Colon (tissue), 2 donors: ENCODE measurements around the gene RASAL2.
"Not testable (repeated sequence)": the region's sequence is repeated elsewhere in the genome, so short reads cannot be mapped to it uniquely, and the experiment has no call there.

Experiments
- FAIRE-seq: peaks from 2 replicates; lab custom pipeline; 2012; peaks lifted over from hg19 to GRCh38; lab: Jason Lieb, UNC
- donor health status: control.
- donor health status: control.

The RASAL2 gene

GRCh38 chr1:178119628-178120027, 25.7 kb downstream of the RASAL2 start:
- FAIRE-seq = no peak

DNA sequence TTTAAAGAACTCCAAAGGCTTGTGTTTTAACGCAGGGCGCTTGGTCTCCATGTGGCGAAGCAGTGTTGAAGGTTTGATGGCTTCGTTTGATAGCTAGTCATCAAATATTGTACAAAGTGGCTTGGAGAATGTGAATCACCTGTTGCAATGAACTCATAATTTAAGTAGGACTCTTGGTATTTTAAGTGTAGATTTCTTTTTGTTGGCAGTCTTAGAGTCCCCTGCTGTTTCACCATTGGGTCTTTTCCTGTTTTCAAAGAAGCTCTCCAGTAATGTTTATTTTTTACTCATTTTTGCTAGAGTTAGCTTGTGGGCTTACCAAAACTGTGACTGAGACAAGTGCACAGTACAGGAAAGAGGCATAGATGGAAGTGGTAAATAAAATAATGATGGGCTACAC, 26.2 kb downstream of the RASAL2 start:
- FAIRE-seq = no peak

DNA sequence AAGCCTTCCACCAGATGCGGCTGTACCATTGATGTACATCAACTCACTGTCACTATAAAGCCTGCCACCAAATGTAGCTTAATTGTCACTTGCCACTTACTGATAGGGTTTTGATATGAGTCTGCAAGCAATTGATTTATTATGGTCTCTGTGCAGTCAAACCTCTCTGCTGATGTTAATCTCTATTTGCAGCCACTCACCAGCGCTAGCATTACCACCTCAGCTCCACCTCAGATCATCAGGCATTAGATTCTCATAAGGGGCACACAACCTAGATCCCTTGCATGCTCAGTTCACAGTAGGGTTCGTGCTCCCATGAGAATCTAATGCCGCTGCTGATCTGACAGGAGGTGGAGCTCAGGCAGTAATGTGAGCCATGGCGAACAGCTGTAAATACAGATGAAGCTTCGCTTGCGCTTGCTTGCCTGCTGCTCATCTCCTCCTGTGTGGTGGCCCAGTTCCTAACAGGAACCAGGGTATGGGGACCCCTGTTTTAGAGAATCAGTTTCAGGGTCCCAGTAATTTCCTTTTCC, 26.7 kb downstream of the RASAL2 start:
- FAIRE-seq = not testable (repeated sequence)

GRCh38 chr1:178121883-178122282, 28.0 kb downstream of the RASAL2 start:
- no peak for FAIRE-seq

- no peak for FAIRE-seq
Measured at GRCh38 chr1:178122283-178122682, 28.4 kb downstream of the RASAL2 start.

- no peak for FAIRE-seq
Measured at GRCh38 chr1:178124115-178124514, 30.2 kb downstream of the RASAL2 start.

DNA sequence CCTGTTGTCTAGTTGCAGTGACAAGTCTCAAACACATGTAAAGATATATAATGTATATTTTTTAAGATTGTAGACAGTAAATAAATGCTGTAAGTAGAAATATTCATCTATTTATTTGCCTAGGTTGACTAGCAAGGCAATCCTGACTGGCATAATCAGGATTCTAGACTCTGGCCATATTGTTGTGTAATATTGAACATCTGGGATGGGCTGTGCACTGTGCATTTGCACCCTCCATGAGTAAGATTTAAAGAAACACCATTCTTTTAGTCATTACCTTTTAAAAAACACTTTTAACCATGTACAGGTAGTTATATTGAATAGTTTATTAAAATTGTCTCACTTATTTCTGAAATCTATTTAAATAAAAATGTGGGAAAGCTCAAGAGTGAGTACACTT, 32.4 kb downstream of the RASAL2 start:
- no peak for FAIRE-seq

DNA sequence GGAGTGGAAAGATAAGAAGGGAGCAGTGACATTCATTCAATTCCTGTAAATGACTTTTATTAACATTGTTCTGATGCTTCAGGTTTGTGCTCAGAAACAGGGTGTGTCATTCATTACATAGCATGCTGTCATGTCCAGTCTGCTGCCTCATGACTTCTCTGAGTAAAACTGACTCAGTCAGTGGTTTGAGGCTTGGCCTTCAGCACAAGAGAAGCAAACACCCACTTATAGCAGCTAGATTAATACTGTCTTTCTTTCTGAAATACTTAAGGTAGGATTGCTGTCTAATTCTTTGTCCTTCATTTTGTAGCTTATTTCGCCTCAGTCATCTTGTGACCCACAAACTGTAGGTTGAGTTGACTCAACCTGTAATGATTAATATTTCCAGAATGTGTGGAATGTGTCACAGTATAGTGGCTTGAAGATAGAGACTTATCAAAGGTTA, 32.9 kb downstream of the RASAL2 start:
- no peak for FAIRE-seq

DNA sequence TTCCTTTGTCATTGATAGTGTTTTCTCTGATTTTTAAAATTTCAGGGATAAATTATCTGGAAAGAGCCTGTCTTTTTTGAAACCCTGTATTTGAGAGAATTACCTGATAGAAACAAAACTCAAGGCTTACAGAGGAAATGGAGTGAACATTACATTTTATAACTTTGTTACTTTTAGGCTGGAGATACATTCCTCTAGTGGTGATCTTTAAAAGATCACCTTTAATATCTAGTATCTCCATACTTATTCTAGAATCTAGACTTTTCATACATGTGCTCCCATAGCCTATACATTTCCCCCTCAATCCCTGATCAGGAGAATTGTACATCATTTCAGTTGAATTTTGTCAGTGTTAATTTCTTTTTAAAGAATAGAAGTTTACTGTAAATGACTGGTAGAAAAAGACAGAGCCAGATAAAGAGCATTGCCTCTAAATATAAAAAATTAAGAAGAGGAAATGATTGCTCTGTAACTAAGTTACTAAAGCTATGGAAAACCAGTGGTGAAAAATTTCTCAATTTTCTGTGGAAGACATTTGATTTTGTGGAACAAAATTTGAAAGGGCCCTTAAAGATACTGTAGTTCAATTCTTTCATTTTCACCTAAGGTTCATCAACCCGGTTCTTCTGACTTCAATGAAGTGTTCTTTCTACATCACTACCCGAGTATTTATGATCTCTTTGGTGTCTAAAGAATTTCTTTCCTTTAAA, 33.7 kb downstream of the RASAL2 start:
- no peak for FAIRE-seq

DNA sequence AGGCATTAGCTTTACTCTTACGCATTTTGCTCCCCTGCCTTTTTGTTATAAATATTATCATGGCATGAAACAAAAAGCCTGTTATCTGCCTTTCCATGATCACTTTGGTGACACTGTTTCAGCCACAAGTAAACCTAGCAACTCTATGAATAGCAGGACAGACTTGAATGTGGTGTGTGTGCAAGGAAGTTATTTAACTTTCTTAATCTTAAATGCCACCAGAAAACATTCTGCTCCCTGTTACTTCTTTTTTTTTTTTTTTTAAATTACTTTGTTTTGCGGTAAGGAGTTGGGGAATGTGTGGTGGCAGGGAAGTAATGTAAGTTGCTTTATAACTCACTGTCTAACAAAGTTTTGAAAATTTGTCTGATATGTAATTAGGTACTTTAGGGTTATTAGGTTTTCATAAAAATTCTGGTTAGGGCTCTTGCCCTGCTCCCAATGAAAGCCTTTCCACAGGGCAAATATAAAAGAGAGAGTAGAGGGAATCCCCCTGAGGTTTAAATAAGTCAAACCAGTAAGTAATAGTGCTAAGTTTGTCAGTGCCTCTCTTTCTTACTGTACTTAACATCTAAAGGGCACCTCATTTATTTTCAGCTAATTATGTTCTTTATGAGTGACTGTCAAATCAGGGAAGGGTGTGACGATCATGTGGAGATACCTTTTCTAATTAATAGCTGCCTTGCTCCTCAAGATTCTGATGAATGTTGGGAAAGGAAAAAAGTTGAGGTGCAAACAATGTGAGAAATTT, 39.5 kb downstream of the RASAL2 start:
- FAIRE-seq = no peak

- no peak for FAIRE-seq
Measured at GRCh38 chr1:178134061-178134460, 40.2 kb downstream of the RASAL2 start.

GRCh38 chr1:178137238-178137637, 43.3 kb downstream of the RASAL2 start:
- FAIRE-seq = no peak

DNA sequence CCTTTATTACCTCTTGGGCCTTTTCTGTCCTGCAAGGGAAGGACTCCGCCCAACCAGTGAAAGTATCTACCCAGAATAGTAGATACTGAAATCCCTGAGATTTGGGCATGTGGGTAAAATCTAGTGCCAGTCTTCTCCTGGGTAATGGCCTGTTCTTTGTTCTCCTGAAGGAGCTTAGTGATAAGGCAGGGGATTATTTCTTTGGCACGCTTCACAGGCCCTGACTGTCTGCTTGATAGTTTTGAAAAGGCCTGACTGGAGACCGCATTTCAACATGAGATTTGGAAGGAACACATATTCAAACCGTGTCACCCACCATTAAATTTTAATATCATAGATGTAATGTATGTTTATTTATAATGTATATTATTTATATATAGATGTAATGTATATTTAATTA, 48.9 kb downstream of the RASAL2 start:
- no peak for FAIRE-seq

DNA sequence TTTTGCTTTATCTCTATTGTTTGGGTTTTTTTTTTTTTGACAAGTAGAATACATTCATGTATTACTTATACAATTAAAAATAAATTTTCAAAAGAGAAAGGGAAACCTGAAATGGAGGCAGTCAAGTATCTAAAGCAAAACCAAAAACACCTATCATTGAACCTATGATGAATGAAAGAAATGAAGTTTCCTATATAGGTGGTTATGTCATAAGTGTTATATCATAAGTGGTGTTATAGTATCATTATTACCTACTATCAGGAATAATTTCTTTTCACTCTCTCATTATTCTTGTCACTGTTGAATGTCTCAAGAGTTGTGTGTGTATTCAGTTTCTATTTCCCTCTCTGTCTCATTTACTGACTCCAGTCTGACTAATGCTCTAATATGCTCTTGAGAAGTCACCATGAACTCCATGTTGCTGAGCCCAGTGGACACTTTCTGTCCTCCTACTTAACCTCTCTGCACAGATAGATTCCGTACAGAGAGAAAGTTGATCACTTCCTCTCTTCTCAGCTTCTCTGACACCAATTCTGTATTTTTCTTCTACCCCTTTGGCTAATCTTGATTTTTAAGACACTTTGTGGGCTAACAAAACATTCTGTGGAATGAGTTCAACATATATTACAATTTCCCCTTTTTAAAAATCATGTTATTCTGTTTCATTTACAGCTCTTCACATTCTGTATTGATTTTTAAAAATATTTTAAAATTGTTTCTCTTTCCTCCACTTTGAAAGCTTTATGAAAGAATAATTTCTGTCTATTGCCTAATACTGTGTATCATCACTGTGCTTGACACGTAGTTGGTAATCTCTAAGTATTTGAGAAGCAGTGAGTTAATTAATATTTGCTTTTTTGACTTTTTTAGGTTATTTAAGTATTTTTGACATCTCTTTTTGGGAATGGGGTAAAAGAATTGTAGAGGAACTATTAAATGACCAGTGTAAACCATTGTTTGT, 50.1 kb downstream of the RASAL2 start:
- peak; percentile 10 for FAIRE-seq

DNA sequence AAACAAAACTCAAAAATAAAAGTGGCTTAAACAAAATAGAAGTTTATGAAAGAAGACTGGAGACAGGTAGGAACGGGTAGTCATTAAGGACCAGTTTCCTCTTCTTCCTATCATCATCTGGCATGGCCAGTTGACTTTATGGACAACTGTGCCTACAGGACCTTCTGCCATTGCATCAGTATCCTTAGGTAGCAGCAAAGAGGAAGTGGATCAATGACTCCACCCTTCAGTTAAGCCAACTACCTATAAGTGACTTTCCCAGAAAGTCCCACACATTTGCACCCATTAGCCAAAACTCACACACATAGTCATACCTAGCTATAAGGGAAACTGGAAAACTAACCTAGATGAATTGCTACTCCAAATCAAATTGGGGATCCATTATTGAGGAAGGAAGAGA, 51.7 kb downstream of the RASAL2 start:
- FAIRE-seq = no peak

GRCh38 chr1:178146436-178146835, 52.5 kb downstream of the RASAL2 start:
- FAIRE-seq = no peak

DNA sequence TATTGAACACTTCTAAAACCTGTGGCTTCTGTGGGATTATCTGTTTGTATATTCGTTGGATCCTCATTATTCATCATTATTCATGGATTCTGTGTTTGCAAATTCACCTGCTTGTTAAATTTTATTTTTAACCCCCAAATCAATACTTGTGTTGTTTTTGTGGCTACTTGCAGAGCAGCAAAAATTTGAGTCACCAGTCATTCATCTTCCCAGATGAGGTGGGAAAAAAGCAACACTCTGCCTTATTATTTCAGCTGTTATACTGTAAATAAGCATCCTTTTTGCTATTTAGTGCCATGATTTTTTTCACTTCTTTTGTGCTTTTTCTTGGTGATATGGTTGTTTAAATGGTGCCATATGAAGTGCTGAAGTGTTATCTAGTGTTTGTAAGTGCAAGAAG, 56.7 kb downstream of the RASAL2 start:
- no peak for FAIRE-seq

DNA sequence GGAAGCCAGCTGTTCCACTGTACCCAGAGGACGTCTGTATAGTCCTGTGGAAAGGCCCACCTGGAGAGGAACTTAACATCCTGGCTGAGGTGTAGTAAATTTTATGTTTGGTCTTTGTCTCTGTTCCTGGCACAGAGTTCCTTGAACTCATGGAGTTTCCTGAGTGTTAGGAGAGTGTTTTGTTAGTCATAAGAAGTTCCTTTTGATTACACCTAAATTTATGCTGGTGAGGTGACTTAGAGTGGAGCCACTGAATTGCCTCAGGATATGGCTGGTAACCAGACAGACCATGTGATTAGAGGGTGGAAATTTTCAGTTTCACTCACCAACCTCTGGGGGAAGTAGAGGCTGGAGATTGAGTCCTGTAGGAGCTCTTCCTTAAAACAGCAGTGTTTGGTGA, 57.9 kb downstream of the RASAL2 start:
- no peak for FAIRE-seq

GRCh38 chr1:178155481-178156255, 61.8 kb downstream of the RASAL2 start:
- no peak for FAIRE-seq

DNA sequence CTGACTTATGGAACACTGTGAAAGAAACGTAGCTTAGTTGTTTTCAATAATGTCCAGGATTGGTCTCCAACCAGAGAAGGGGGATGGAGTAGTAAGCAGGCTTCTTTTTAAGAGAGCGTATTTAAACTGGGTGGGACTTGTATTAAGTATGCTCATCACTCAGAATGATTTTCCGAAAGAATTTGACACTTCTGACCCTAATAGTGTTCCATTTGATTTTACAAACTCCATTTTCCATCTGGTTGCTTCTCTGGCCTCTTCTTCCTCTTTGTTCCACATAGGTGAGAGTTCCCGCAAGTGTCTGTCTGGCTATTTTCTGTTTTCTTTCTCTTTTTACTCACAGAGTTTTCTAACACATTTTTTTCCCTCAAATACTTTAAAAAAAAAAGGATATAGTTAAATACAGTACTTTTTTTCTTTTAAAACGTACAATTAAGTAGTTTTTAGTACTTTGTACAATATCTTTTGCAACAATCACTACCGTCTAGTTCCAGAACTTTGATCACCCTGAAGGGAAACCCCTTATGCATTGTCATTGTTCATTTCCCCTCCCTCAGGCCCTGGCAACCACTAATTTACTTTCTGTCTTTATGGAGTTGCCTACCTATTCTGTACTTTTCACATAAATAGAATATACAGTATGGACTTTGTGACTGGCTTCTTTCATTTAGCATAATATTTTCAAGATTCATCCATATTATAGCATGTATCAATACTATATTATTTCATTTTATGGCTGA, 67.0 kb downstream of the RASAL2 start:
- no peak for FAIRE-seq

- FAIRE-seq = no peak
Measured at GRCh38 chr1:178161516-178161915, 67.6 kb downstream of the RASAL2 start.
